NOMO-1 treated with dmso at 0.1 percent for 144 hours (cell line): Measurements from ENCODE around the gene CHP1.
"Not testable (repeated sequence)": the region's sequence is repeated elsewhere in the genome, so short reads cannot be mapped to it uniquely, and the experiment has no call there.

Experiments
- DNase-seq: peaks from one replicate; lab custom pipeline; 2025; ENCODE audit not compliant: unreplicated experiment; lab: John Stamatoyannopoulos, UW

CHP1 gene

GRCh38 chr15:41230650-41231421 is at the start of gene CHP1, which contains the start of gene EXD1:
TSS of gene CHP1 (plus strand) at chr15:41231268. CDS start at chr15:41231383, 115 bp downstream.
TSS of gene EXD1 (minus strand) at chr15:41230757. CDS start at chr15:41226575, 4,182 bp downstream.
- DNase-seq: peak; percentile 98

- DNase-seq: no peak
These were observed 48.8 kb upstream of the CHP1 start for GRCh38 chr15:41182266-41182665.

GRCh38 chr15:41183581-41183980 is 47.5 kb upstream of the CHP1 start:
- DNase-seq: no peak

DNA sequence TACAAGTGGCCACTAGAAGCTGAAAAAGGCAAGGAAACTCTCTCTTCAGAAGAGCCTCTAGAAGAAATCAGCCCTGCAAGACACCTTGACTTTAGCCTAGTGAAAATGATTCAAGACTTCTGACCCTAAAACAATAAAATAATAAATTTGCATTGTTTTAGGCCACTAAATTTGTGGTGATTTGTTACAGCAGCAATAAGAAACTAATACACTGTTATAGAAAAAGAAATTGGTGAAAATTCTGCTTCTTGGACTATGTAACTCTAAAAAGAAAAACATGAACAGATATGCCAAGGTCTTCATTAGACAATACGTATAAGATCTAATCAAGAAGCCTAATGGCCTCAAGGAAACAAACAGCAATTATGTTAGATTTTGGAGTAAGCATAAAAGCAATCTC is 36.6 kb upstream of the CHP1 start:
- DNase-seq: no peak

- no peak for DNase-seq
These were observed 31.6 kb upstream of the CHP1 start for GRCh38 chr15:41199470-41199869.

- no peak for DNase-seq
These were observed 27.7 kb upstream of the CHP1 start for GRCh38 chr15:41203395-41203794.

DNA sequence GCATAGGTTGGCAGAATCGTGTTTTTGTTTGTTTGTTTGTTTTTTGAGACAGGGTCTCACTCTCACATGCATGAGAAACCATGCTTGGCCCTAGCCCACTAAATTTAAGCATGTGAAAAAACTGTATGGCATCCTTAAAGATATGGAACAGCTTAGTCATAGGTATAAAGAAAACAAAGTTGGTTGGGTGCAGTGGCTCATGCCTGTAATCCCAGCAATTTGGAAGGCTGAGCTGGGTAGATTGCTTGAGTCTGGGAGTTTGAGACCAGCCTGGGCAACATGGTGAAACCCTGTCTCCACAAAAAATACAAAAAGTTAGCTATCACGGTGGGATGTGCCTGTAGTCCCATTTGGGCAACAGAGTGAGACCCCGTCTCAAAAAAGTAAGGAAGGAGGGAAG is 25.8 kb upstream of the CHP1 start:
- no peak for DNase-seq

DNA sequence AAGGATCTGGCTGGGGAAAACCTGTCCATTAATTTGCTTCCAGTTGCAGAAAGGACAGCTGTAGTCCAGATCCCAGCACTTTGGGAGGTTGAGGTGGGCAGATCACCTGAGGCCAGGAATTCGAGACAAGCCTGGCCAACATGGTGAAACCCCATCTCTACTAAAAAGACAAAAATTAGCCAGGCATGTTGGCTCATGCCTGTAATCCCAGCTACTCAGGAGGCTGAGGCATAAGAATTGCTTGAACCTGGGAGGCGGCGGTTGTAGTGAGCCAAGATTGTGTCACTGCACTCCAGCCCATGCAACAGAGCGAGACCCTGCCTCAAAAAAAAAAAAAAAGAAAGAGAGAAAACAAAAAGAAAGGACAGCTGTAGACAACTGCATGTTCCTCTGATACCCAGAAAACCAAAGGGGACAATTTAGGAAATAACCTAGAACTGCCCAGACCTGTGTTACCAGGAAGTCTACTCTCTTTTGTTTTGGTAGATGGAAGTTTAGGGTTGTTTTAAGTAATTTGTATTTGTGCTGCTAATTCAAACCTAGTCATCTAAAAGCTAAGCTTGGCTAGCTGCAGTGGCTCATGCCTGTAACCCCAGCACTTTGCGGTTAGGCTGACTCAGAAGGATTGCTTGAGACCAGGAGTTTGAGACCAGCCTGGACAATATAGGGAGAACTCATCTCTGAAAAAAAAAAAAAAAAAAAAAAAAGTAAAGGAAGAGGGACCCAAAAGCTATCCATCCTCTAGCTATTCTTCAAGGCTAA is 23.2 kb upstream of the CHP1 start:
- DNase-seq: no peak

DNA sequence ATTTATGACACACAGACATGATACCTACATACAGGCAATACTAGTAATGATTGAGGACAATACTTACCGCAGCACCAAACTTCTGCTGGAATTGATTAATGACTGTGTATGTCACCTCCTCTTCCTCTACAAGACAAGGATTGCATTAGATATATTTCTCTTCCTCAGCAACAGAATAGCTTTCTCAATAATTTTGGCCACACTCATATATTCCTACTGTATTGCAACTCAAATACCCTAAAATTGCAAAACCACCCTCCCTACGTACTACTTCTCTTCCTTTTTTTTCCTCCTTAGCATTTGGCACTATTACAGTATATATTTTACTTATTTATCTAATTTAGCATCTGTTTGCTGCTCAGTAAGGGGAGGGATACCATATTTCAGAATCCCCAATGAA is 15.4 kb upstream of the CHP1 start:
- DNase-seq: peak; percentile 91

- DNase-seq: no peak
These were observed 12.2 kb upstream of the CHP1 start for GRCh38 chr15:41218851-41219250.

DNA sequence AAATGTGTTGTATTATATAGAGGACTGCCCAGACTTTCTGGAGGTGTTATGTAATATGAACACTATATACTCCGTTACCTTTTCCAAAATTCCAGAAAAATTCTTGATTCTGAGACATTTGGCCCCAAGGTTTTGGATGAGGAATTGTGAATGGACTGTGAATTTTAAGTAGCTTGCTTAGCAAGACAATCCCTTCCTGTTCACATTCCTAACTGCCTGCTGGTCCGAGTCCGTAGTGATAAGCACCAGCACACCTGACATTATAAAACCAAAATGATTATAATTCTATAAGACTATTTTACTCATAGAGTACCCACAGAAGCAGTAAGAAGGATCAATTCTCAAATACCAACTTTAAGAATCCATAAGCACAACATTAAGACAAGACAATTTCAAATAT is 11.7 kb upstream of the CHP1 start:
- no peak for DNase-seq

DNA sequence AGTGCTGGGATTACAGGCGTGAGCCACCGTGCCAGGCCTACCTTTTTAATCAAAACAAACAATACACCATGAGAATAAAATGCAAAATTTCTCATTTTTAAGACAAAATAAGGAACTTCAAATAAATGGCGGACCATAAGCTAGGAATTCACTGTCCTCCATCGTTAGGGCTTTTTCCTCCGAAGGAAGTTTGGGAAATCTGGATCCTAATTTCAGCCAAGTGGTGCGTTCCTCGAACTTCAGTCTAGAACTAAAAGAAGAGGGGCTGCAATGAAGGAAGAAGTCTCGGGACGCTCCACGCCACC is 771 bp upstream of the CHP1 start:
- DNase-seq: no peak

GRCh38 chr15:41231422-41232226 is 556 bp downstream of the CHP1 start:
- peak; percentile 69 for DNase-seq

GRCh38 chr15:41233367-41233771 is 2.3 kb downstream of the CHP1 start:
- DNase-seq: no peak

DNA sequence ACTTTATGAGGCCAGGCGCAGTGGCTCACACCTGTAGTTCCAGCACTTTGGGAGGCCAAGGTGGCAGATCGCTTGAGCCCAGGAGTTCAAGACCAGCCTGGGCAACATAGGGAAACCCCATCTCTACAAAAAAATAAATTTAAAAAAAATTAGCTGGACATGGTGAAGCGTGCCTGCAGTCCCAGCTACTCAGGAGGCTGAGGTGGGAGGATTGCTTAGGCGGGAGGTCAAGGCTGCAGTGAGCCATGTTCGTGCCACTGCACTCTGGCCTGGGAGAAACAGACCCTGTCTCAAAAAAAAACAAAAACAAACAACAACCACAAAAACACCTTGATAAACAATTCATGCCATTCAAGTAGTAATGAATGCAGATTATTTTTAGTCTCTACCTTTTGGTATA is 4.2 kb downstream of the CHP1 start:
- not testable (repeated sequence) for DNase-seq

- no peak for DNase-seq
These were observed 4.9 kb downstream of the CHP1 start for GRCh38 chr15:41235929-41236328.

DNA sequence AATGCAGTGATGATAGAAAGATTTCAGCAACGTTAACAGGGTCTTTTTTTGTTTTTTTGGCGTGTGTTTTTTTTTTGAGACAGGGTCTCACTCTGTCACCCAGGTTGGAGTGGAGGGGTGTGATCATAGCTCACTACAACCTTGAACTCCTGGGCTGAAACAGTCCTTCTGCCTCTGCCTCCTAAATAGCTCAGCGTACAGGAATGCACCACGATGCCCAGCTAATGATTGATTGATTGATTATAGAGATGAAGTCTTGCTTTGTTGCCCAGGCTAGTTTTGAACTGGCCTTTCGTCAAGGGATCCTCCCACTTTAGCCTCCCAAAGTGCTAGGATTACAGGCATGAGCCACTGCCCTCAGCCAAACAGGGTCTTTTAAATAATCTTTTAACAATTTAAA is 7.0 kb downstream of the CHP1 start:
- DNase-seq: no peak

- DNase-seq: no peak
These were observed 10.3 kb downstream of the CHP1 start for GRCh38 chr15:41241221-41241964.

DNA sequence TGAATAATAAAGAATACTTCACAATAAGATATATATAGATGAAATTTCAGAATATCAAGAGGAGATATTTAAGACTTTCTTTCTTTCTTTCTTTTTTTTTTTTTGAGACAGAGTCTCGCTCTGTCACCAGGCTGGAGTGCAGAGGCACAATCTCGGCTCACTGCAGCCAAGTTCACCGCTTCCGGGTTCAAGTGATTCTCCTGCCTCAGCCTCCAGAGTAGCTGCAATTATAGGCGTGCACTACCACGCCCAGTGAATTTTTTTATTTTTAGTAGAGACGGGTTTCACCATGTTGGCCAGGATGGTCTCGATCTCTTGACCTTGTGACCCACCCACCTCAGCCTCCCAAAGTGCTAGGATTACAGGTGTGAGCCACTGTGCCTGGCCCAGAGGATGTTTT is 19.7 kb downstream of the CHP1 start:
- DNase-seq: not testable (repeated sequence)

GRCh38 chr15:41251411-41251810 is 20.3 kb downstream of the CHP1 start:
- no peak for DNase-seq

DNA sequence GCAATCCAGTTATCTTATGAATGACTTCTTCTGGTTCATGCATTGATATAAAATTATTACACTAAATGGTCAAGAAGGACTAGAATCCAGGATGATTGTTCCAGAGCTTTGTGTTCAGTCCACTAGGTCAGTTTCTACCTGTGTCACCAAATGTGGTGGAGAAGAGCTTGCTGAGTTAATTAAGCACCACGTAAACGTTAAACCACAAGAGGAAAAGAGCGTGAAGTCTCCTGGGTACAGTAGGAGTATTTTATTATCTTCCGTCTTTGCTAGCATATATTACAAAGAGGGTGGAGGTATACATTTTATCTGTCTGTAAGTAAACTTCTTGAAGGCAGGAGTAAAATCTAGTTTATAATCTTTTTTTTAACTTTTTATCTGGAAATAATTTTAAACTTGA is 23.5 kb downstream of the CHP1 start:
- DNase-seq: peak; percentile 25
